Activated CD8-positive, alpha-beta memory T cell treated with anti-CD3 and anti-CD28 coated beads, Interleukin-2, amount 10 ng/mL, durations not matched to agents 7 days and 5 days (primary cell): ENCODE results near the gene BCAS1. TPM values are rescaled to one million over a fixed set of nuclear protein-coding genes. Genes with fewer than 3 reads are reported as not detected.
A peak's percentile ranks its signal among the peaks of the same experiment; 100 is the strongest.

Experiments used
- ATAC-seq: fragments of 150-1000 bp; cut with Tn5 transposase; one replicate; pipeline ENCODE4 v1.10.0; 2021; ENCODE audit warnings: moderate library complexity
- CTCF ChIA-PET: fragments of 350-600 bp; sonication (Branson Sonifier 250); formaldehyde crosslinking; loops from one replicate; lab custom pipeline; 2021; ENCODE audit warnings: antibody characterized with exemption; lab: Charles Lee
- DNase-seq: peaks from one replicate; pipeline ENCODE4 v3.0.0-alpha.2; 2020
- H3K27ac Mint-ChIP-seq: one replicate; pipeline ENCODE4 v1.8.0; 2021; ENCODE audit warnings: mild to moderate bottlenecking, mixed read lengths
- H3K27me3 Mint-ChIP-seq: one replicate; pipeline ENCODE4 v1.8.0; 2021; ENCODE audit warnings: mixed read lengths
- H3K36me3 Mint-ChIP-seq: one replicate; pipeline ENCODE4 v1.8.0; 2021; ENCODE audit warnings: mild to moderate bottlenecking, mixed read lengths
- H3K4me1 Mint-ChIP-seq: one replicate; pipeline ENCODE4 v1.8.0; 2021; ENCODE audit warnings: mixed read lengths
- H3K4me3 Mint-ChIP-seq: one replicate; pipeline ENCODE4 v1.8.0; 2021; ENCODE audit warnings: mild to moderate bottlenecking, moderate library complexity, mixed read lengths
- H3K9me3 Mint-ChIP-seq: one replicate; pipeline ENCODE4 v1.8.0; 2022; ENCODE audit warnings: low read depth, mixed read lengths
- total RNA-seq, 2 experiments: library from RNA; stranded (reverse); gene quantifications; one replicate each; pipeline ENCODE4 v1.2.3, GENCODE V29; 2021

The BCAS1 gene
- total RNA-seq, 2 experiments from 2014 or later, result 0.14 TPM; not detected in 1

GRCh38 chr20:53929974-53930650 lies 140.3 kb downstream of the BCAS1 start:
- Mint-ChIP-seq H3K27ac (no peak overlapping the region), H3K9me3 (no peaks in the 10 kb centered on the region), H3K4me3 (no peak overlapping the region), H3K4me1 (peaks cover 46% of the 10 kb centered on the region), H3K27me3 (no peaks in the 10 kb centered on the region), H3K36me3 (no peaks in the 10 kb centered on the region)
- CTCF ChIA-PET, result interaction anchor here (0.8 to 5.1 kb wide), 7 partner anchors 10 to 353 kb away, joined by 3 to 27 read pairs (median 3); no protein-coding TSS in a partner anchor
- DNase-seq (no peak), ATAC-seq (peak; percentile 28)

- CTCF ChIA-PET, result interaction anchor here (1.2 to 5.1 kb wide), 4 partner anchors 11 to 134 kb away, joined by 3 to 27 read pairs (median 15); no protein-coding TSS in a partner anchor
- Mint-ChIP-seq H3K9me3 (no peaks in the 10 kb centered on the region), H3K27me3 (no peaks in the 10 kb centered on the region), H3K4me3 (no peak overlapping the region), H3K36me3 (no peaks in the 10 kb centered on the region), H3K27ac (no peak overlapping the region), H3K4me1 (peaks cover 38% of the 10 kb centered on the region)
- no peak for ATAC-seq
- no peak for DNase-seq
These were observed 141.0 kb downstream of the BCAS1 start for GRCh38 chr20:53929399-53929798.

GRCh38 chr20:53927990-53928389 lies 142.4 kb downstream of the BCAS1 start:
- DNase-seq (no peak), ATAC-seq (no peak)
- no peak overlapping the region for H3K27ac Mint-ChIP-seq
- no peaks in the 10 kb centered on the region for H3K9me3 Mint-ChIP-seq
- H3K27me3 Mint-ChIP-seq, result no peaks in the 10 kb centered on the region
- no peaks in the 10 kb centered on the region for H3K36me3 Mint-ChIP-seq
- CTCF ChIA-PET, result interaction anchor here (5.1 kb wide), 1 partner anchor 12 kb away, joined by 27 read pairs; no protein-coding TSS in a partner anchor
- no peak overlapping the region for H3K4me3 Mint-ChIP-seq
- H3K4me1 Mint-ChIP-seq, result peaks cover 28% of the 10 kb centered on the region

- DNase-seq, result no peak
- Mint-ChIP-seq H3K27me3 (no peaks in the 10 kb centered on the region), H3K4me1 (peaks cover 26% of the 10 kb centered on the region), H3K27ac (peak overlapping the region; percentile 2), H3K9me3 (no peaks in the 10 kb centered on the region), H3K36me3 (no peaks in the 10 kb centered on the region), H3K4me3 (no peak overlapping the region)
- peak; percentile 60 for ATAC-seq
- CTCF ChIA-PET, result interaction anchor here (1.1 to 1.3 kb wide), 2 partner anchors 10 to 347 kb away, joined by 3 read pairs; no protein-coding TSS in a partner anchor
These were observed 143.9 kb downstream of the BCAS1 start for GRCh38 chr20:53926428-53927028.

- no peaks in the 10 kb centered on the region for H3K27me3 Mint-ChIP-seq
These were observed 144.6 kb downstream of the BCAS1 start for GRCh38 chr20:53925651-53926401.

GRCh38 chr20:53923566-53924369 lies 146.6 kb downstream of the BCAS1 start:
- CTCF ChIA-PET, result interaction anchor here (0.5 to 0.8 kb wide), 2 partner anchors 16 to 150 kb away, joined by 4 to 5 read pairs; no protein-coding TSS in a partner anchor
- H3K27me3 Mint-ChIP-seq, result no peaks in the 10 kb centered on the region
- H3K4me1 Mint-ChIP-seq, result peaks cover 10% of the 10 kb centered on the region
- no peak overlapping the region for H3K4me3 Mint-ChIP-seq
- no peaks in the 10 kb centered on the region for H3K9me3 Mint-ChIP-seq
- no peak overlapping the region for H3K27ac Mint-ChIP-seq
- no peaks in the 10 kb centered on the region for H3K36me3 Mint-ChIP-seq
- no peak for DNase-seq
- no peak for ATAC-seq

More at GRCh38 chr20:53925651-53926401, 144.6 kb downstream of the BCAS1 start:
- H3K4me1 Mint-ChIP-seq, result peaks cover 23% of the 10 kb centered on the region
- H3K4me3 Mint-ChIP-seq, result no peak overlapping the region
- ATAC-seq (no peak), DNase-seq (no peak)
- no peak overlapping the region for H3K27ac Mint-ChIP-seq
- CTCF ChIA-PET, result interaction anchor here (1.0 to 1.3 kb wide), 3 partner anchors 9 to 346 kb away, joined by 3 read pairs; no protein-coding TSS in a partner anchor
- H3K9me3 Mint-ChIP-seq, result no peaks in the 10 kb centered on the region
- no peaks in the 10 kb centered on the region for H3K36me3 Mint-ChIP-seq

- Mint-ChIP-seq H3K27me3 (no peaks in the 10 kb centered on the region), H3K4me3 (no peak overlapping the region), H3K27ac (no peak overlapping the region), H3K36me3 (no peaks in the 10 kb centered on the region), H3K4me1 (peaks cover 10% of the 10 kb centered on the region), H3K9me3 (no peaks in the 10 kb centered on the region)
- no peak for ATAC-seq
- no peak for DNase-seq
- CTCF ChIA-PET, result interaction anchor here (1.2 kb wide), 1 partner anchor 262 kb away, joined by 3 read pairs; no protein-coding TSS in a partner anchor
These were observed 147.5 kb downstream of the BCAS1 start for GRCh38 chr20:53922901-53923314.

GRCh38 chr20:53921443-53921973 lies 148.9 kb downstream of the BCAS1 start:
- no peaks in the 10 kb centered on the region for H3K9me3 Mint-ChIP-seq
- ATAC-seq (no peak), DNase-seq (no peak)
- no peaks in the 10 kb centered on the region for H3K27me3 Mint-ChIP-seq
- no peaks in the 10 kb centered on the region for H3K36me3 Mint-ChIP-seq
- peaks cover 17% of the 10 kb centered on the region for H3K4me1 Mint-ChIP-seq
- no peak overlapping the region for H3K4me3 Mint-ChIP-seq
- H3K27ac Mint-ChIP-seq, result no peak overlapping the region
- CTCF ChIA-PET, result interaction anchor here (1.2 kb wide), 1 partner anchor 260 kb away, joined by 3 read pairs; no protein-coding TSS in a partner anchor

GRCh38 chr20:53920647-53921245 lies 149.6 kb downstream of the BCAS1 start:
- no peaks in the 10 kb centered on the region for H3K9me3 Mint-ChIP-seq

GRCh38 chr20:53919886-53920285 lies 150.5 kb downstream of the BCAS1 start:
- Mint-ChIP-seq H3K4me1 (peaks cover 25% of the 10 kb centered on the region), H3K4me3 (no peak overlapping the region), H3K36me3 (no peaks in the 10 kb centered on the region), H3K27ac (no peak overlapping the region), H3K9me3 (no peaks in the 10 kb centered on the region), H3K27me3 (no peaks in the 10 kb centered on the region)
- CTCF ChIA-PET, result no interaction called here
- no peak for DNase-seq
- no peak for ATAC-seq

More at GRCh38 chr20:53920647-53921245, 149.6 kb downstream of the BCAS1 start:
- H3K4me1 Mint-ChIP-seq, result peaks cover 18% of the 10 kb centered on the region
- CTCF ChIA-PET, result no interaction called here
- no peaks in the 10 kb centered on the region for H3K36me3 Mint-ChIP-seq
- no peaks in the 10 kb centered on the region for H3K27me3 Mint-ChIP-seq
- ATAC-seq (no peak), DNase-seq (no peak)
- no peak overlapping the region for H3K4me3 Mint-ChIP-seq
- no peak overlapping the region for H3K27ac Mint-ChIP-seq

- CTCF ChIA-PET, result interaction anchor here (1.5 to 5.3 kb wide), 4 partner anchors 11 to 339 kb away, joined by 4 to 78 read pairs (median 6); no protein-coding TSS in a partner anchor
- DNase-seq, result no peak
- Mint-ChIP-seq H3K36me3 (no peaks in the 10 kb centered on the region), H3K27me3 (no peaks in the 10 kb centered on the region), H3K27ac (no peak overlapping the region), H3K9me3 (no peaks in the 10 kb centered on the region), H3K4me3 (no peak overlapping the region), H3K4me1 (peaks cover 35% of the 10 kb centered on the region)
- ATAC-seq, result no peak
These were observed 151.4 kb downstream of the BCAS1 start for GRCh38 chr20:53918949-53919361.

GRCh38 chr20:53918020-53918311 lies 152.4 kb downstream of the BCAS1 start:
- Mint-ChIP-seq H3K36me3 (no peaks in the 10 kb centered on the region), H3K9me3 (no peaks in the 10 kb centered on the region), H3K4me1 (peaks cover 40% of the 10 kb centered on the region), H3K27me3 (no peaks in the 10 kb centered on the region), H3K4me3 (no peak overlapping the region), H3K27ac (no peak overlapping the region)
- CTCF ChIA-PET, result interaction anchor here (1.3 to 5.3 kb wide), 8 partner anchors 12 to 338 kb away, joined by 3 to 78 read pairs (median 11); no protein-coding TSS in a partner anchor
- ATAC-seq, result no peak
- DNase-seq, result no peak
